Smooth muscle cell (in vitro differentiated cells): Measurements from ENCODE around the gene ACRV1. TPM values are rescaled to one million over a fixed set of nuclear protein-coding genes. Genes with fewer than 3 reads are reported as not detected.

Experiments
- DNase-seq: peaks from one replicate; lab custom pipeline; 2025; ENCODE audit not compliant: unreplicated experiment; lab: John Stamatoyannopoulos, UW
- H2AFZ ChIP-seq: fragments of 200-600 bp; sonication (generic); 2 replicates; pipeline ENCODE4 v1.6.0; 2016; ENCODE audit warnings: antibody characterized with exemption, low read depth, mild to moderate bottlenecking
- H3F3A ChIP-seq: fragments of 200-600 bp; sonication (generic); 2 replicates; pipeline ENCODE4 v1.6.0; 2017; ENCODE audit warnings: antibody characterized with exemption, low read depth
- H3K27ac ChIP-seq: fragments of 200-600 bp; sonication (generic); 2 replicates; pipeline ENCODE4 v1.5.1; 2016; ENCODE audit warnings: low read depth, mild to moderate bottlenecking
- H3K27me3 ChIP-seq: fragments of 200-600 bp; sonication (generic); 2 replicates; pipeline ENCODE4 v1.6.1; 2016; ENCODE audit warnings: low read depth, mild to moderate bottlenecking
- H3K36me3 ChIP-seq: fragments of 200-600 bp; sonication (generic); 2 replicates; pipeline ENCODE4 v1.5.1; 2016; ENCODE audit warnings: low read depth
- H3K4me1 ChIP-seq: fragments of 200-600 bp; sonication (generic); 2 replicates; pipeline ENCODE4 v1.5.1; 2016; ENCODE audit warnings: low read depth
- H3K4me2 ChIP-seq: fragments of 200-600 bp; sonication (generic); 2 replicates; pipeline ENCODE4 v1.6.0; 2016; ENCODE audit warnings: mild to moderate bottlenecking
- H3K4me3 ChIP-seq: fragments of 200-600 bp; sonication (generic); 2 replicates; pipeline ENCODE4 v1.5.1; 2016; ENCODE audit warnings: mild to moderate bottlenecking
- H3K79me2 ChIP-seq: fragments of 200-600 bp; sonication (generic); 2 replicates; pipeline ENCODE4 v1.6.0; 2016; ENCODE audit warnings: low read depth, mild to moderate bottlenecking
- H3K9ac ChIP-seq: fragments of 200-600 bp; sonication (generic); 2 replicates; pipeline ENCODE4 v1.6.0; 2016; ENCODE audit warnings: low read depth
- H3K9me3 ChIP-seq: fragments of 200-600 bp; sonication (generic); replicated peaks from 2 replicates; pipeline ENCODE4 v1.5.1; 2016; ENCODE audit warnings: low read depth
- H4K20me1 ChIP-seq: fragments of 200-600 bp; sonication (generic); 2 replicates; pipeline ENCODE4 v1.6.0; 2016; ENCODE audit warnings: low read depth
- WGBS: methylation state at CpG from one replicate; pipeline ENCODE4 v1.1.7; 2016; ENCODE audit warnings: low lambda C conversion rate; 5-methylcytosine and 5-hydroxymethylcytosine counted together
- polyA plus RNA-seq: library from polyadenylated mRNA; unstranded; fragments of >200 nt; fragmentation: Nextera tagmentation; extraction: Ambion mirVana; gene quantifications from 2 replicates; pipeline ENCODE4 v1.2.1, GENCODE V29; 2016
- total RNA-seq: library from RNA; depleted of rRNA; stranded (reverse); fragments of >200 nt; gene quantifications from 2 replicates; pipeline ENCODE4 v1.2.3, GENCODE V29; 2014
- TF ChIP-seq, protein P1 (sequence below): fragments of 200-600 bp; sonication (generic); IDR thresholded peaks from 2 replicates; pipeline ENCODE4 v1.5.1; 2017; ENCODE audit warnings: borderline replicate concordance, mild to moderate bottlenecking, antibody characterized with exemption; ENCODE audit not compliant: insufficient read depth, poor library complexity, severe bottlenecking

Gene ACRV1
- total and polyA plus RNA-seq, 2 experiments from 2014 or later = 0.25 TPM; not detected in 1

DNA sequence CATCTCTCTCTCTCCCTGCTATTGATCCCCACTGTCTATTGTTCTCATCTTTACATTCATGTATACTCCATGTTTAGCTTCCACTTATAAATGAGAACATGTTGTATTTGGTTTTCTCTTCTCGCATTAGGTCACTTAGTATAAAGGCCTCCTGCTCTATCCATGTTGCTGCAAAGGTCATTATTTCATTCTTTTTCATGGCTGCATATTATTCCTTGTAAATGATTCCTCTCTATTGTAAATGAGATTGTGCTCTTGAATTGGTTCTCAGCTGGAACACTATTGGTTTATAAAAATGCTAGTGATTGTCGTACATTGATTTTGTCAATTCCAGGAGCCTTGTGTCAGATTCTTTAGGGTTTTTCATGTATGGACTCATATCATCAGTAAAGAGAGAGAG lies 13.5 kb downstream of the ACRV1 start:
- TF ChIP-seq, protein P1, sequence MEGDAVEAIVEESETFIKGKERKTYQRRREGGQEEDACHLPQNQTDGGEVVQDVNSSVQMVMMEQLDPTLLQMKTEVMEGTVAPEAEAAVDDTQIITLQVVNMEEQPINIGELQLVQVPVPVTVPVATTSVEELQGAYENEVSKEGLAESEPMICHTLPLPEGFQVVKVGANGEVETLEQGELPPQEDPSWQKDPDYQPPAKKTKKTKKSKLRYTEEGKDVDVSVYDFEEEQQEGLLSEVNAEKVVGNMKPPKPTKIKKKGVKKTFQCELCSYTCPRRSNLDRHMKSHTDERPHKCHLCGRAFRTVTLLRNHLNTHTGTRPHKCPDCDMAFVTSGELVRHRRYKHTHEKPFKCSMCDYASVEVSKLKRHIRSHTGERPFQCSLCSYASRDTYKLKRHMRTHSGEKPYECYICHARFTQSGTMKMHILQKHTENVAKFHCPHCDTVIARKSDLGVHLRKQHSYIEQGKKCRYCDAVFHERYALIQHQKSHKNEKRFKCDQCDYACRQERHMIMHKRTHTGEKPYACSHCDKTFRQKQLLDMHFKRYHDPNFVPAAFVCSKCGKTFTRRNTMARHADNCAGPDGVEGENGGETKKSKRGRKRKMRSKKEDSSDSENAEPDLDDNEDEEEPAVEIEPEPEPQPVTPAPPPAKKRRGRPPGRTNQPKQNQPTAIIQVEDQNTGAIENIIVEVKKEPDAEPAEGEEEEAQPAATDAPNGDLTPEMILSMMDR = no peak
- no peaks in the 10 kb centered on the region for H3K27me3 ChIP-seq
- H3K36me3 ChIP-seq = peaks cover 8% of the 10 kb centered on the region
- no peak overlapping the region for H3K4me3 ChIP-seq
- no peak overlapping the region for H3K4me2 ChIP-seq
- no peaks in the 10 kb centered on the region for H3F3A ChIP-seq
- no peaks in the 10 kb centered on the region for H4K20me1 ChIP-seq
- H3K27ac ChIP-seq = no peak overlapping the region
- H2AFZ ChIP-seq = no peak overlapping the region
- DNase-seq = no peak
- H3K9me3 ChIP-seq = no peaks in the 10 kb centered on the region
- 99% methylated on average over 2 of the region's 2 CpGs for WGBS
- no peaks in the 10 kb centered on the region for H3K4me1 ChIP-seq
- no peaks in the 10 kb centered on the region for H3K79me2 ChIP-seq
- no peak overlapping the region for H3K9ac ChIP-seq

DNA sequence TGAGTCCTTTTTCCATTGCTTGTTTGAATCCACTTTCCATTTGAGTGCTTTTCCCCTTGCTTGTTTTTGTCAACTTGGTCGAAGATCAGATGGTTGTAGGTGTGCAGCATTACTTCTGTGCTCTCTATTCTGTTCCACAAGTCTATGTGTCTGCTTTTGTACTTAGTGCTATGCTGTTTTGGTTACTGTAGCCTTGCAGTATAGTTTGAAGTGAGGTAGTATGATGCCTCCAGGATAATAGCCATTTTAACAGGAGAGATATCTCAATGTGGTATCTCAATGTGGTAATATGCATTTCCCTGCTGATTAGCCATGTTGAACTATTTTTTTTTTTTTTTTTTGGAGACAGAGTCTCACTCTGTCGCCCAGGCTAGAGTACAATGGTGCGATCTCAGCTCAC lies 16.7 kb downstream of the ACRV1 start:
- Histone ChIP-seq H3K36me3 (peaks cover 12% of the 10 kb centered on the region), H3K4me1 (no peaks in the 10 kb centered on the region), H3K9ac (no peak overlapping the region), H3K27ac (no peak overlapping the region), H3K9me3 (no peaks in the 10 kb centered on the region), H3K27me3 (no peaks in the 10 kb centered on the region), H3K4me2 (no peak overlapping the region), H4K20me1 (no peaks in the 10 kb centered on the region), H3K4me3 (no peak overlapping the region), H3K79me2 (no peaks in the 10 kb centered on the region), H2AFZ (no peak overlapping the region), H3F3A (no peaks in the 10 kb centered on the region)
- TF ChIP-seq, protein P1 = no peak
- no peak for DNase-seq
- 98% methylated on average over 3 of the region's 3 CpGs for WGBS

DNA sequence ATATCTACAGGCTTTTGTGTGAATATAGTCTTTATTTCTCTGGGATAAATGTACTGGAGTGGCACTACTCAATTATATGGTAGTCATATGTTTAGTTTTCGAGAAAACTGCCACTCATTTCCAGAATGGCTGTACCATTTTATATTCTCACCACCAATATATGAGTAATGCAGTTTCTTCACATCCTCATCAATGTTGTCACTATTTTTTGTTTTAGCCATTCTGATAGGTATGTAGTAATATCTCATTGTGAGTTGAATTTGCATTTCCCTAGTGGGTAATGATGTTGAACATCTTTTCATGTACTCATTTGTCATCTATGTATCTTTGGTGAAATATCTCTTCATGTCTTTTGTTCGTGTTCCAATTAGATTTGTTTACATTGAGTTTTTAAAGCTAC lies 18.0 kb downstream of the ACRV1 start:
- no peak overlapping the region for H3K9ac ChIP-seq
- H3K36me3 ChIP-seq = peaks cover 12% of the 10 kb centered on the region
- no peak overlapping the region for H3K27ac ChIP-seq
- H3K27me3 ChIP-seq = no peaks in the 10 kb centered on the region
- H3K4me1 ChIP-seq = no peaks in the 10 kb centered on the region
- DNase-seq = no peak
- 95% methylated on average over 2 of the region's 2 CpGs for WGBS
- no peak overlapping the region for H3K4me3 ChIP-seq
- H3K4me2 ChIP-seq = no peak overlapping the region
- H3K9me3 ChIP-seq = no peaks in the 10 kb centered on the region
- H3F3A ChIP-seq = no peaks in the 10 kb centered on the region
- no peaks in the 10 kb centered on the region for H3K79me2 ChIP-seq
- no peaks in the 10 kb centered on the region for H4K20me1 ChIP-seq
- H2AFZ ChIP-seq = no peak overlapping the region
- TF ChIP-seq, protein P1 = no peak

DNA sequence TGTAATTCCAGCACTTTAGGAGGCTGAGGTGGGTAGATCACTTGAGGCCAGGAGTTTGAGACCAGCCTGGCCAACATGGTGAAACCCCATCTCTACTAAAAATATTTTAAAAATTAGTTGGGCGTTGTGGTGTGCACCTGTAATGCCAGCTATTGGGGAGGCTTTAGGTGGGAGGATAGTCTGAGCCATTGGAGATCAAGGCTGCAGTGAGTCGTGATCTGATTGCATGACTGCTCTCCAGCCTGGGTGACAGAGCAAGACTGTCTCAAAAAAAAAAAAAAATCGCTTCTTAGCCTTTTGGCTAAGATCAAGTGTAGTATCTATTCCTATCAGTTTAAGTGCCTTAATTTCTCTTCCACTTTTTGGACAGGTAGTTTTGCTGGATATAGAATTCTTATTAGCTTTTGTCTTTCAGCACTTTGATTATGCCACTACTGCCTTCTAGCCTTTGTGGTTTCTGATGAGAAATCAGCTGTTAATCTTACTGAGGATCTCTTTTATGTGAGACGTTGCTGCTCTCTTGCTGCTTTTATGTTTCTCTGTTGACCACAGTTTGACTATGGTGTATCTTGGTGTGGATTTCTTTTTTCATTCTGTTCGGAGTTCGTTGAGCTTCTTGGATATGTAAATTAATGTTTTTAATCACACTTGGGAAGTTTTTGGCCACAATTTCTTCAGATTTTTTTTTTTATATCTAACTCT lies 31.0 kb downstream of the ACRV1 start:
- Histone ChIP-seq H3K4me2 (no peak overlapping the region), H2AFZ (no peak overlapping the region), H4K20me1 (no peaks in the 10 kb centered on the region), H3K27me3 (no peaks in the 10 kb centered on the region), H3K4me3 (no peak overlapping the region), H3K79me2 (no peaks in the 10 kb centered on the region), H3F3A (no peaks in the 10 kb centered on the region), H3K27ac (no peak overlapping the region), H3K4me1 (no peaks in the 10 kb centered on the region), H3K36me3 (peaks cover 7% of the 10 kb centered on the region), H3K9ac (no peak overlapping the region), H3K9me3 (no peaks in the 10 kb centered on the region)
- WGBS = 91% methylated on average over 6 of the region's 6 CpGs
- TF ChIP-seq, protein P1 = no peak
- DNase-seq = no peak
